ES-I3 (cell line): Measurements from ENCODE around the gene MRPL58.

Experiments
- H3K36me3 ChIP-seq: 2 replicates; pipeline ENCODE4 v1.6.1; 2013; ENCODE audit warnings: mild to moderate bottlenecking, low read length, control low read depth, moderate library complexity; ENCODE audit not compliant: insufficient read depth
- H3K4me1 ChIP-seq: 2 replicates; pipeline ENCODE4 v1.6.1; 2013; ENCODE audit warnings: mild to moderate bottlenecking, control low read depth, low read length; ENCODE audit not compliant: insufficient read depth
- H3K9ac ChIP-seq: 2 replicates; pipeline ENCODE4 v1.6.1; 2013; ENCODE audit warnings: low read depth, mild to moderate bottlenecking, low read length, moderate library complexity
- H3K9me3 ChIP-seq: 2 replicates; pipeline ENCODE4 v1.6.1; 2013; ENCODE audit warnings: mild to moderate bottlenecking, low read length, moderate library complexity; ENCODE audit not compliant: control insufficient read depth, insufficient read depth

MRPL58 gene

DNA sequence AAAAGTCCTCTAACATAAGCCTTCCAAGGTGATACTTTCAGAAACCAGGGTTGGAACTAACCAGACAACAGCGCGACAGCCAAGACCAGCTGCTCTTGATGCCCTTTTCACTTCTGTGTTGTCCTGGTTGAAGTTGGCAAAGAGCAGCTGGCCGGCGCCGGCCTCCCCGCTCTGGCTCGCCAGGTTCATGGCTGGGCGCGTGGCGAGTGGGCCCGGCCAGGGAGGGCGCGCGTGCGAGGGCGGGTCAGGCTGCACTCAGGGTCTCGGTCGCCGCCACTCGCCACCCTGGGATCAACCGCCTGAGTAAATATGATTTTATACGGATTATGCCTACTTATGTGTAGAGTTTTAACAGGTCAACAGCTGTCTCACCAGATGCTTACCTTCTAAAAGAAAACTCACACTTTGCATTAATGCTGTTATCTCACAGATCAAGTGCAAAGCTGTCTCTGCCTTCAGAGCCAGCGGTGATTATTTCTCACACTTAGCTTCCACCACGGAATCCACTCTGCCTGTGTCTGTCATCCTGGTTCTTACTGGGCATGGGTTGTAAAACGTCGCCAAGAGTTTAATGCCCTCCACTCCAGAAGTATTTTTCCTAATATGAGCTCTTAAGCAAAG is 48.1 kb downstream of the MRPL58 start:
- H3K9me3 ChIP-seq: no peaks in the 10 kb centered on the region
- H3K4me1 ChIP-seq: no peaks in the 10 kb centered on the region; the same call in 1 of the 2 replicates
- no peak overlapping the region for H3K9ac ChIP-seq
- peaks cover 44% of the 10 kb centered on the region for H3K36me3 ChIP-seq

DNA sequence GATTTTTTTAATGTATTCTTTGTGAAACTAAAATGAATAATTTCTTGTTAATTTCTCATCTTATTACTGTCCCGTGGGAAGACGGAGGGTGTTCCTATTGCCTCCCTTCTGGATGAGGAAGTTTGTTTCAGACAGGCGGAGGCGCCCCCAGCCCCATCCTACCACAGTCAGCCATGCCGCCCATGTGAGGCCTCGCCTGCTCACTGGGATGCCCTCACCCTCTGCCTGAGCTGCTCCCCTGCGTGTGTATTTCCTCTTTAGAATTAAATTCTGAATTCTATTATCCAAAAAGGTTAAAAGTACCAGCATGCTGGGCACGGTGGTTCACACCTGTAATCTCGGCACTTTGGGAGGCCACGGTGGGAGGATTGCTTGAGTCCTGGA is 48.6 kb downstream of the MRPL58 start:
- no peaks in the 10 kb centered on the region; the same call in 1 of the 2 replicates for H3K4me1 ChIP-seq
- H3K9ac ChIP-seq: no peak overlapping the region
- H3K9me3 ChIP-seq: no peaks in the 10 kb centered on the region
- peaks cover 44% of the 10 kb centered on the region for H3K36me3 ChIP-seq

DNA sequence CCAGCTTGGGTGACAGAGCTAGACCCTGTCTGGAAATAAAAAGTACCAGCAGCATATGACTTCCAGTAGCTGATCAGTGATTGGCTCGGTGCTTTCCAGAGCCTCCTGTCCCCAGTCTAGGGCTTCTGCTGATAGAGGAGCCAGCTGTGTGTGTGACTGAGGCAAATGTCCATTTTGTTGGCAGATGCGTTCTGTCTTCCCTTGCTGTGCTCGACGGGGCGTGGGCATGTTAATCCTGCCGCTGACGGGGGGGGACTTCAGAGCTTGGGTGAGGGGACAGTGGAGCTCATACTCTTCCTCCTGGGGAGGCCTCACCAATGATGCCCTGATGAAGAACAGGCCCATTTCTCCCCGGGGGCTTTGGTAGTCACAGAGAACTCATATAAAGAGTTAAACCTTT is 49.1 kb downstream of the MRPL58 start:
- H3K36me3 ChIP-seq: peaks cover 44% of the 10 kb centered on the region
- H3K9me3 ChIP-seq: no peaks in the 10 kb centered on the region
- H3K9ac ChIP-seq: no peak overlapping the region
- H3K4me1 ChIP-seq: no peaks in the 10 kb centered on the region; the same call in 1 of the 2 replicates

DNA sequence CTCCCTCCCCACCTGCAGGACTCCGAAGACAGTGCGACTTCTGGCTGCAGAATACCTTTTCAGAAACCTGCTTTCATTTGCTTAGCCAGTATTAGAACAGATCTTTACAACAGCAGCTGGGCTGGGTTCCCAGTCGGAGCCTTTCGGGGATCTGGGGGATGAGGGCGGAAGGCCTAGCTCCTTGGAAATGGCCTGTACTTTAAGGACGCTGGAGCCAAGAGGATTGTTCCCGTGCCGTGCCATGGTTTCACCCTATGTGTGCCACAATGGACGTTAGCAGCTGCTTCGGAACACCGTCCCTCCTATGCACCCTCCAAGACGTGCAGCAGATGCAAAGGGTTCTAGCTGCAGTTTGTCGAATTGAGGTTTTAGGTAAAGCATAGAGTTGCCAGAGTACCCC is 50.7 kb downstream of the MRPL58 start:
- Histone ChIP-seq H3K36me3 (peaks cover 40% of the 10 kb centered on the region), H3K9me3 (no peaks in the 10 kb centered on the region), H3K9ac (no peak overlapping the region), H3K4me1 (no peaks in the 10 kb centered on the region; the same call in 1 of the 2 replicates)

DNA sequence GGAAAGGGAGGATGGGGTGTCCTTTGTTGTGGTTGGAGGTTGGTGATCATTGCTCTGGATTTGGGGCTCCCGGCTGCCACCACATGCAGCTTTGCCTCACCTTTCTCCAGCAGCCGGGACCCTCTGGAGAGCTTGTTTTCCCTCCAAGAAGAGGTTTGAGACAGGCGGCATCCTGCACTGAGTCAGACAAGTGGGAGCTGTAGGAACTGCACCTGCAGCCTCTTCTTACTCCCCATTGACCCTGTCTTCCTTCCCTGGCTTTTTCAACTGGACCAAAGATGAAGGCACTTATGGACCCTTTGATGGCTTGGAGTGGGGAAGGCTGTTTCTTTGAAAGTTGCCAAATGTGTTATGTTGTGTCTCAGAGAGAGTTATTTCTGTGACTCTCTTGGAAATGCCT is 51.2 kb downstream of the MRPL58 start:
- H3K9ac ChIP-seq: no peak overlapping the region
- H3K9me3 ChIP-seq: no peaks in the 10 kb centered on the region
- H3K4me1 ChIP-seq: no peaks in the 10 kb centered on the region; the same call in 1 of the 2 replicates
- H3K36me3 ChIP-seq: peaks cover 40% of the 10 kb centered on the region

DNA sequence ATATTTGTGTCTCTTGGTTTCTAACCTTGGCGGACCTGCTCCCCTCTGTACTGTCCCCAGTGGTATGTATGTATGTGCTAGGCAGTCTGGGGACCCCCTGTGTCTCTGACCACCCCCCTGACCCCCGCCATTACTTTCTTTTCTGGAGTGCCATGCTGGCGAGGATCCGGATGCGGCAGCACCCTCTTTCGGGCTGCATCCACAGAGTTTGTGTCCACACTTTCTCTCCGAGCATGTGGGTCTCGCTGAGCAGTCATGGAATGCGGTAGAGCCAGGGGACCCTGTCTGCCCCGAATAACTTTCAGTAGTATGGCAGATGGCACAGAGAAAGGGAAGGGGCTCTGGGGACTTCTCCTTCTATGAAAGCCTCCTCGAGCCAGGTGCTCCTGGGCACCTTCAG is 51.6 kb downstream of the MRPL58 start:
- Histone ChIP-seq H3K4me1 (no peaks in the 10 kb centered on the region; the same call in 1 of the 2 replicates), H3K9ac (no peak overlapping the region), H3K36me3 (peaks cover 40% of the 10 kb centered on the region), H3K9me3 (no peaks in the 10 kb centered on the region)

DNA sequence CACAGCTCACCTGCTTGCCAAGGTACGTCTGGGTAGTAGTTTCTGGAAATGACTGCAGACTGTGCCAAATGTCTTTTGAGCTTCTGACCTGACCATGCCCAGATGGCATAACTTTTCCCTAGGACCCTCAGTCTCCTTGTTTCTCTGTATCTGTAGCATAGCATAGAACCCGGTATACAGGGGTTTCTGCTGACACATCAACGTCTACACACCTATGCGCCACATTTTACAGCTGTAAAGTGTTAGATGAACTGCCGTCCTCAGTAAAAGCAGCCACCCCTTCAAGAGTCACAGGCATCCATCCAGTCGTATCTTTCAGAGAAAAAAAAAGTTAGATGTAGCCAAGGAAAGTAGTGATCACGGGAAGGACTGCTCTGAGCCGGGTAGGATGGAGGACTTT is 52.0 kb downstream of the MRPL58 start:
- no peaks in the 10 kb centered on the region for H3K9me3 ChIP-seq
- no peaks in the 10 kb centered on the region; the same call in 1 of the 2 replicates for H3K4me1 ChIP-seq
- no peak overlapping the region for H3K9ac ChIP-seq
- H3K36me3 ChIP-seq: peaks cover 37% of the 10 kb centered on the region

DNA sequence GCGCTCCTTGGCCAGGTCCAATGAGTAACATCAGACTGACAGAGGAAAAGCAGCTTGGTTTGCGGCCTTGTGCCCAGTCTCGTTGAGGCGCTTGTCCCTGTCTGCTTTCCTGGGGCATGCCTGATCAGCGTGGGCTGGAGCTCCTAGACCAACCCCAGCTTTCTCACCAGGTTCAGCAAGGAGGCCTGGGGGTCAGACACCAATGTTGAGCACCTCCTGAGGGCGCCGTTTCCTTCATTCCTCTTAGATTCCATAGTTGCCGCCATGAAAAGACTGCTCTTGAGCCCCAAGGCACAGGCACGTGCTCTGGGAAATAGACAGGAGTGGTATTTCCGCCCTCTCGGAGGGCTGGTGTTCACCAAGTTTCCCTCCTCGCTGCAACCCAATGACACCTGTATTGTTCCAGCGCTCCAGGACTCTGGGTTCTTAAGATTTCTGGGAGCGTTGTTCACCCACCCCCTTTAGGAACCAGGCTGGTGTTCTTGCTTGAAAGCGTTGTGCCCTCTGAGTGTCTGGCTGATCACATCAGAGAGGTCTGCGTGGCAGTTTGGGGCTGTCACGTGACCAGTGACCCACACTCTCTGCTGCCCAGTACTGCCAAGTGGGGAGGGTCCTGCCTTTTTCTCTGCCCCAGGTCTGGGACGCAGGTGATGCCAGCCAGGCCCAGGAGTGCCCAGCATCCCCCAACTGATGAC is 52.5 kb downstream of the MRPL58 start:
- Histone ChIP-seq H3K9me3 (no peaks in the 10 kb centered on the region), H3K9ac (no peak overlapping the region), H3K36me3 (peaks cover 33% of the 10 kb centered on the region), H3K4me1 (no peaks in the 10 kb centered on the region; the same call in 1 of the 2 replicates)

DNA sequence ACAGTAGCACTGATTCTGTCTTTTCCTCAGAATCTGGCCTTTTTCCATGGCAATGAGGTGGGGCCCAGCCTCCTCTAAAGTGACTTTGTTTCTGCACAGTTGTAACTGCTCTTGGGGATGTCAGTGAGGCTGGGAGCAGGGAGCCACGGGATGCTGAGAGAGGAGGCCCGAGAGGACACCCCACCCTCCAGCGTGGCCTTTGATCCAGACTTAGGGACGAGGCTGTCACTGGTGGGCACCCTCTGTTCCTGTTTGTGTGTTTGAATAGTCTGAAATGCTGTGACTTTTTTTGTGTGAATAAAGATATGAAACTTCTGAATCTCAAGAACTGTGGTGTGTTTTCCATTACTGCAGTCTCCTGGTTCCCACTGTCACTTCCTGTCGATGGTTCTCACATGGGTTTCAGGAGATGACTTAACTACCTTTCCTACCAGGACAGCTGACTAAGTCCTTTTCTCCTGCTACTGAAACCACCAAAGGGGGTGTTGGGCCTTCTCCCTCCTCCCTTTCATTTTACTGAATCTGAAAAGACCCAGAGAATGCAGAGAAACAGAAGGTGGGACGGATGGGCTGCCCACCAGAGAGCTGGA is 53.2 kb downstream of the MRPL58 start:
- Histone ChIP-seq H3K4me1 (no peaks in the 10 kb centered on the region; the same call in 1 of the 2 replicates), H3K9me3 (no peaks in the 10 kb centered on the region), H3K9ac (no peak overlapping the region), H3K36me3 (peaks cover 31% of the 10 kb centered on the region)

DNA sequence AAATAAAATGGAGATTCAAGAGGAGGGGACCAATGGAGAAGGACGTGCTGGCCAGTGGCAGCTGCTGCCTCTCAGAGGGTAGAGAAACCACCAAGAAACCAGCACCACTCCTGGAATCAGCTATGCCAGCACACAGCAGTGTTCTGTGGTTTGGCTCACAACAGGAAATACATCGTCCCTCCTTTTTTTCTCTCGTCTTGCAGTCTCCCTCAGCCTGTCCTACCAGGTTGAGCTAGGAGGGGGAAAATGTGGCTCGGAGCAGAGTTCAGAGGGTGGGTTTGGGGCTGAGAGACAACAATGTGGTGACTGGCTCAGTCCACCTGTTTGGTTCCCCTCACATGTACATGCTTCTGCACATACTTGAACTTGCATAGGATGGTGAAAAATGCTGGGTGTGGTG is 55.4 kb downstream of the MRPL58 start:
- peaks cover 15% of the 10 kb centered on the region for H3K36me3 ChIP-seq
- H3K4me1 ChIP-seq: no peaks in the 10 kb centered on the region; the same call in 1 of the 2 replicates
- H3K9me3 ChIP-seq: no peaks in the 10 kb centered on the region
- no peak overlapping the region for H3K9ac ChIP-seq

DNA sequence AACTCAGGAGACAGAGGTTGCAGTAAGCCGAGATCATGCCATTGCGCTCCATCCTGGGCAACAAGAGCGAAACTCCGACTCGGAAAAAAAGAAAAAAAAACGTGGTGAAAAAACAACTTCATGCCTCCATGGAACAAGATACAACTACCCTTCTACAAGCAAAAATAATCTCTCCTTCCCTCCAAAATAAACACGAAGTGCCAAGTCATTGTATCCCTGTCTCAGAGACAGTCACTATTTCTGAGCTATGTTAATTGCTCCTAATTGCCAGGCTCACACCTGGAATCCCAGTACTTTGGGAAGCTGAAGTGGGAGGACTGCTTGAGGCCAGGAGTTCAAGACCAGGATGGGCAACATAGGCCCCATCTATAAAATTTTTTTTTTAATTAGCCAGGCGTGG is 56.3 kb downstream of the MRPL58 start:
- Histone ChIP-seq H3K36me3 (peaks cover 7% of the 10 kb centered on the region), H3K4me1 (no peaks in the 10 kb centered on the region; the same call in 1 of the 2 replicates), H3K9me3 (no peaks in the 10 kb centered on the region), H3K9ac (no peak overlapping the region)

DNA sequence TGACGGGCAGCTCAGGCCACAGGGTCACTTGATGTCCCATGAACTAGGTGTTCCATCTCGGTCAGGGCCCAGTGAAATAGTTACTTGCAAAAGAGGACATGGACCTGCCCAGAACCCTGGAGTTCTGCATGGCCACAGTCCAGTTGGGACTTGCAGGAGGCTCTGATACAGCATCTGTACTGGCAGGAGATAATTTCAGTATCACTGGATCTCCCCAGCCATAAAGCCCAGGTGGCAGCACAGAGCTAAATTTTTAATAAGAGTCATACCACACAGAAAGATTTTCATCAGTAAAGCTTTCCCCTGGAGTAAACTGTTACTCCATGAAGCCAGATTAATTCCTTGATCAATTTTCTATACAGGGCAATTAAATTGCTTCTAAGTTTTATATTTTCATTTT is 57.3 kb downstream of the MRPL58 start:
- no peaks in the 10 kb centered on the region for H3K9me3 ChIP-seq
- no peaks in the 10 kb centered on the region; the same call in 1 of the 2 replicates for H3K4me1 ChIP-seq
- no peaks in the 10 kb centered on the region for H3K36me3 ChIP-seq
- no peak overlapping the region for H3K9ac ChIP-seq
